Hepatocyte (in vitro differentiated cells): ENCODE data around the gene PTPRT. TPM values are rescaled to one million over a fixed set of nuclear protein-coding genes. Genes with fewer than 3 reads are reported as not detected.

Experiments used
- DNase-seq: peaks from one replicate; pipeline ENCODE4 v3.0.0-alpha.2; 2016; ENCODE audit warnings: low spot score
- H2AFZ ChIP-seq: fragments of 200-600 bp; sonication (generic); 2 replicates; pipeline ENCODE4 v1.6.0; 2016; ENCODE audit warnings: antibody characterized with exemption, mild to moderate bottlenecking
- H3K27ac ChIP-seq: fragments of 200-600 bp; sonication (generic); 2 replicates; pipeline ENCODE4 v1.5.1; 2016; ENCODE audit warnings: mild to moderate bottlenecking
- H3K27me3 ChIP-seq: fragments of 200-600 bp; sonication (generic); 2 replicates; pipeline ENCODE4 v1.6.1; 2016
- H3K36me3 ChIP-seq: fragments of 200-600 bp; sonication (generic); replicated peaks from 2 replicates; pipeline ENCODE4 v1.5.1; 2016; ENCODE audit warnings: low read depth; ENCODE audit not compliant: insufficient read depth
- H3K4me1 ChIP-seq: fragments of 200-600 bp; sonication (generic); 2 replicates; pipeline ENCODE4 v1.5.1; 2016; ENCODE audit warnings: mild to moderate bottlenecking, moderate library complexity; ENCODE audit not compliant: insufficient read depth
- H3K4me2 ChIP-seq: fragments of 200-600 bp; sonication (generic); 2 replicates; pipeline ENCODE4 v1.6.0; 2016
- H3K4me3 ChIP-seq: fragments of 200-600 bp; sonication (generic); 2 replicates; pipeline ENCODE4 v1.5.1; 2016; ENCODE audit warnings: mild to moderate bottlenecking
- H3K79me2 ChIP-seq: fragments of 200-600 bp; sonication (generic); 2 replicates; pipeline ENCODE4 v1.6.0; 2017; ENCODE audit warnings: mild to moderate bottlenecking
- H3K9me2 ChIP-seq: fragments of 200-600 bp; sonication (generic); replicated peaks from 2 replicates; pipeline ENCODE4 v1.6.0; 2017; ENCODE audit warnings: mild to moderate bottlenecking; ENCODE audit not compliant: insufficient read depth
- H3K9me3 ChIP-seq: fragments of 200-600 bp; sonication (generic); 2 replicates; pipeline ENCODE4 v1.5.1; 2016; ENCODE audit warnings: low read depth, mild to moderate bottlenecking
- H4K20me1 ChIP-seq: fragments of 200-600 bp; sonication (generic); 2 replicates; pipeline ENCODE4 v1.6.0; 2016; ENCODE audit warnings: mild to moderate bottlenecking; ENCODE audit not compliant: insufficient read depth, poor library complexity, severe bottlenecking
- CTCF ChIP-seq: fragments of 200-600 bp; sonication (generic); IDR thresholded peaks from 2 replicates; pipeline ENCODE4 v1.5.1; 2016; ENCODE audit warnings: antibody characterized with exemption, mild to moderate bottlenecking; ENCODE audit not compliant: poor library complexity
- EZH2 ChIP-seq: fragments of 200-600 bp; sonication (generic); IDR thresholded peaks from 2 replicates; pipeline ENCODE4 v1.6.1; 2016; ENCODE audit warnings: antibody characterized with exemption, mild to moderate bottlenecking, borderline replicate concordance
- EZH2phosphoT487 ChIP-seq: fragments of 200-600 bp; sonication (generic); IDR thresholded peaks from one replicate; pipeline ENCODE4 v1.6.1; 2018; ENCODE audit warnings: antibody characterized with exemption, mild to moderate bottlenecking, low read depth, moderate library complexity; ENCODE audit not compliant: unreplicated experiment, severe bottlenecking
- WGBS: methylation state at CpG from one replicate; pipeline ENCODE4 v1.1.6; 2016; ENCODE audit warnings: low lambda C conversion rate; ENCODE audit errors: missing lambda C conversion rate; 5-methylcytosine and 5-hydroxymethylcytosine counted together
- polyA plus RNA-seq: library from polyadenylated mRNA; unstranded; fragments of >200 nt; fragmentation: Nextera tagmentation; extraction: Ambion mirVana; gene quantifications from 2 replicates; pipeline ENCODE4 v1.2.1, GENCODE V29; 2016
- total RNA-seq: library from RNA; depleted of rRNA; stranded (reverse); fragments of >200 nt; gene quantifications from 2 replicates; pipeline ENCODE4 v1.2.3, GENCODE V29; 2014

PTPRT gene
- total and polyA plus RNA-seq, 2 experiments from 2014 or later, result 0.47 to 0.83 TPM

GRCh38 chr20:43220612-43221011, 30.9 kb upstream of the PTPRT start:
- 68% methylated on average over 4 of the region's 4 CpGs for WGBS
- H3K79me2 ChIP-seq, result no peaks in the 10 kb centered on the region
- H3K9me3 ChIP-seq, result no peaks in the 10 kb centered on the region
- DNase-seq, result no peak
- no peak overlapping the region for H3K4me3 ChIP-seq
- H3K27me3 ChIP-seq, result peaks cover 5% of the 10 kb centered on the region
- no peak overlapping the region for H3K27ac ChIP-seq
- no peaks in the 10 kb centered on the region for H3K9me2 ChIP-seq
- no peak for TF ChIP-seq CTCF
- TF ChIP-seq EZH2phosphoT487, result no peak
- TF ChIP-seq EZH2, result no peak
- no peak overlapping the region for H3K4me2 ChIP-seq
- H3K36me3 ChIP-seq, result no peaks in the 10 kb centered on the region
- H3K4me1 ChIP-seq, result no peaks in the 10 kb centered on the region
- no peak overlapping the region for H2AFZ ChIP-seq
- H4K20me1 ChIP-seq, result no peaks in the 10 kb centered on the region

GRCh38 chr20:43210901-43211300, 21.2 kb upstream of the PTPRT start:
- Histone ChIP-seq H3K4me1 (no peaks in the 10 kb centered on the region), H3K4me2 (no peak overlapping the region), H2AFZ (no peak overlapping the region), H3K9me3 (no peaks in the 10 kb centered on the region), H3K4me3 (no peak overlapping the region), H3K9me2 (no peaks in the 10 kb centered on the region), H3K27ac (no peak overlapping the region), H3K27me3 (no peaks in the 10 kb centered on the region), H3K36me3 (no peaks in the 10 kb centered on the region), H3K79me2 (no peaks in the 10 kb centered on the region), H4K20me1 (no peaks in the 10 kb centered on the region)
- 57% methylated on average over 3 of the region's 3 CpGs for WGBS
- DNase-seq, result no peak
- TF ChIP-seq EZH2phosphoT487 (no peak), EZH2 (no peak), CTCF (no peak)

GRCh38 chr20:43209831-43210230, 20.1 kb upstream of the PTPRT start:
- Histone ChIP-seq H3K4me3 (no peak overlapping the region), H4K20me1 (no peaks in the 10 kb centered on the region), H3K27ac (no peak overlapping the region), H3K27me3 (no peaks in the 10 kb centered on the region), H3K9me3 (no peaks in the 10 kb centered on the region), H3K36me3 (no peaks in the 10 kb centered on the region), H2AFZ (no peak overlapping the region), H3K4me1 (no peaks in the 10 kb centered on the region), H3K4me2 (no peak overlapping the region), H3K9me2 (no peaks in the 10 kb centered on the region), H3K79me2 (no peaks in the 10 kb centered on the region)
- DNase-seq, result no peak
- TF ChIP-seq CTCF (no peak), EZH2 (no peak), EZH2phosphoT487 (no peak)
- 85% methylated on average over 2 of the region's 2 CpGs for WGBS

- Histone ChIP-seq H2AFZ (no peak overlapping the region), H3K9me2 (no peaks in the 10 kb centered on the region), H3K4me3 (no peak overlapping the region), H3K9me3 (no peaks in the 10 kb centered on the region), H3K27me3 (no peaks in the 10 kb centered on the region), H4K20me1 (no peaks in the 10 kb centered on the region), H3K27ac (no peak overlapping the region), H3K4me1 (no peaks in the 10 kb centered on the region), H3K36me3 (no peaks in the 10 kb centered on the region), H3K79me2 (no peaks in the 10 kb centered on the region), H3K4me2 (no peak overlapping the region)
- no peak for TF ChIP-seq CTCF
- TF ChIP-seq EZH2phosphoT487, result no peak
- no peak for TF ChIP-seq EZH2
- DNase-seq, result no peak
- 93% methylated on average over 4 of the region's 4 CpGs for WGBS
These were observed 16.0 kb upstream of the PTPRT start for GRCh38 chr20:43205699-43206098.
